UCSD-AML1 (cell line): Measurements from ENCODE around the gene ANLN.
A peak's percentile ranks its signal among the peaks of the same experiment; 100 is the strongest.
"Not testable (repeated sequence)": the region's sequence is repeated elsewhere in the genome, so short reads cannot be mapped to it uniquely, and the experiment has no call there.

Experiments
- DNase-seq: peaks from one replicate; lab custom pipeline; 2025; ENCODE audit not compliant: unreplicated experiment; lab: John Stamatoyannopoulos, UW

The ANLN gene

DNA sequence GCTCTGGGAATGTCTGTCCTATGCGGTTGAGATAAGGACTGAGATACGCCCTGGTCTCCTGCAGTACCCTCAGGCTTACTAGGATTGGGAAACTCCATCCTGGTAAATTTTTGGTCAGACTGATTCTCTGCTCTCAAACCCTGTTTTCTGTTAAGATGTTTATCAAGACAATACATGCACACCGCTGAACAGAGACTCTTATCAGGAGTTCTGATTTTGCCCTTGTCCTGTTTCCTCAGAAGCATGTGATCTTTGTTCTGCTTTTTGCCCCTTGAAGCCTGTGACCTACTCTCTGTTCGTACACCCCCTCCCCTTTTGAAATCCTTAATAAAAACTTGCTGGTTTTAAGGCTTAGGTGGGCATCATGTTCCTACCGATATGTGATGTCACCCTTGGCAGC, 76.3 kb downstream of the ANLN start:
- DNase-seq: not testable (repeated sequence)

DNA sequence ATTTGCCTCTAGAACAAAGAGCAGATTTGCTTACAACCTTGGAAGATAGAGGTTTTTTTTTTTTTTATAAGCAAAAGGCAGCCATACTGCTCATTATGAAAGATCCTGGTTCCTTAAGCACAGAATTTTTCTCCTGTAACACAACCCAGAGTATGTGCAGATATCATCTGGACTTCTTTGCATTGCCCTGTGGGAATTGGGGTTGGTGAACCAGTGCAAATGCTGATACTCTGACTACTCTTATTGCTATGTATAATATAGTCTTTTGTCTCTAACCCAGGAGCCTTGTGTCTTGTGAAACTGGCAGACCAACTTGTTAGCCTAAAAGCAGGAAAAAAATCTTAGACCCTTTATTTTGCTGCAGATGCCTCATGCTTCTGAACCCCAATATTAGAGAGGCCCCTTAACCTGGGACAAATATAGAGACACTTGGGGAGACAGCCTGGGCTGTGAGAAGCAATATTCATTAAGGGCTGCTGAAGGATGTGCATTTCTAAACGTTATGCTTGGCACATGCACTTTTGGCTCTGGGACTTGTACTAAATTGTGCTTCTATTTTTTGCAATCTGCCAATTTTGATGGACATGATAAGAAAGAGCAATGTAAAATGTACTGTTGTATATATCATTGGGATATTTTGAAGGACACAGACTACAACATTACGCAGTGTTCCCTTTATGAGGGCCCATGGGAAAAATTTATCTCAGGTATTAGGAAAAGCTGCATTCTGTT, 78.9 kb downstream of the ANLN start:
- DNase-seq: no peak

DNA sequence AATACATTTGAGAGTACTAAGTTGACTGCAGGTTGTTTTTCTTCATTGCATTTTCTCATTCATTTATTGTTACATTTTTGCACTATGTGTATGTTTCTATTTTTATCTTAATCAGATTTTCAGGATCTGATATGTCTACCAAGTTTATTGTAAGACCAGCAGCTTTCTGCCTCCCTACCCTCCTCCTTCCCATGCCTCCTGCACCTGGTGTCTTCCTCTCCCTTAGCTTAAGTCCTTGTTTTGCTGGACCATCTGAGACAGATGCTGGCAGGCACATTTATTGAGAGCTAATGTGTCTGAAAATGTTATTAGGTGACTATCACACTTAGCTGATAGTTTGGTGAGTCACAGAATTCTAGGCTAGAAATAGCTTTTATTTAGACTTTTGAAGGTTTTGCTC, 79.6 kb downstream of the ANLN start:
- no peak for DNase-seq

DNA sequence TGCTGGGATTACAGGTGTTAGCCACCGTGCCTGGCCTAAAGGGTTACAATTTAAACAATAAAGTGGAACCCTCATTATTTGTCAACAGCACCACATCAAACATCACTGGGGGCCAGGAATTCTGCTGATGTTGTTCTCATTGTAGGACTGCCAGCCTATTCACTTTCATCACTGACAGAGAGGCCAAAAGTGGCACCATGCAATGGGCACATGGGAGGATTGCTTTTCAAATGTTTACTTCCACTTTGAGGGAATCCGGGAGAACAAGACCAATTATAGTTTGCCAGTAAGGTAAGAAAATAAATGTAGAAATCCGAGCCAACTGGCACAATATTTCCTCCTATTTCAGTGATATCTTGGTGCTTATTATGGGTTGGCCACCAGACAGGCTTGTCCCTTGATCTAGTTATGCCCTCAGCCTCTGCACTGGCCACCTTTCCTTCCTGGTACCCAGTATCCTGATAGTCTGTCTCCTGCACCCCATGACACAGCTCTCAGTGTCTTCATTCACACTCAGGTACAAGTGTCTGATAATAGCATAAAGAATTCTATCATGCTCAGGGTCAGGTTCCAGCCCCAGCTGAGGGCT, 82.6 kb downstream of the ANLN start:
- no peak for DNase-seq

DNA sequence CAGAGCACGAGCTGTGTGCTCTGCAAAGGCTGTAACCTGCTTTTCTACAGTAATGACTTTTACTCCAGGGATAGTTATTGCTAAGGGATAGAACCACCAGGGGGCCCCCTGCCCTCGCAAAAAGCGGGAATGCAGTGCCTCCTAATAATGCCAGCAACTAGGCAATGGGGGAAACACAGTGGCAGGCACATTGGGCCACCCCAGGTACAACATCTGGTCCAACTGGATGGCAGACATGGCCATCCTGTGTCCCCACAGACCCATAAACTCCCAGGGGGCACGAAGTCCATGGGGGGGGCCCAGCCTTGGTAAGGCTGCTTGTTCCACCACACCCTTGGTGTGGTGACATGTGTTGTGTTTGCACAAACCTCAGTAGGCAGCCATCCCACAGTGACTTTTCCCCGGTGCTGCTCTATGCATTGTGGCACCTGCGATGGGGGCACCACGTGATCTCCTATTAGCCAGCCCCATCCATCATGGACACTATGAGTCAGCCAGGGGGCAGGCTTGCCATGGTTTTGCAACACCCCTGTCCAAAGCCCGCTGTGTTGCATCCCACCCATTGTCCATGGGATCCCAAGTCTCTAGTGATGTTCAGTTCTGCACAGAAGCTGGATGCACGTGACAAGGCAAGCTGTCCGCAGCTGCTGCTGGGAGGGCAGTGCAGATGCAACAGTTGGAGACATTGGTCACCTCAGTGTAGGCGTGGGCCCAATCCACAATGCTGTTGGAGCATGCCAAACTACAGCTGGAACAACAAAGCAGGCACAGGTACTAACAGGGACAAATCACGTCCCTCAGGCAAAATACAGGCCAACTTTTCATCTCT, 84.0 kb downstream of the ANLN start:
- DNase-seq: peak; percentile 27

DNA sequence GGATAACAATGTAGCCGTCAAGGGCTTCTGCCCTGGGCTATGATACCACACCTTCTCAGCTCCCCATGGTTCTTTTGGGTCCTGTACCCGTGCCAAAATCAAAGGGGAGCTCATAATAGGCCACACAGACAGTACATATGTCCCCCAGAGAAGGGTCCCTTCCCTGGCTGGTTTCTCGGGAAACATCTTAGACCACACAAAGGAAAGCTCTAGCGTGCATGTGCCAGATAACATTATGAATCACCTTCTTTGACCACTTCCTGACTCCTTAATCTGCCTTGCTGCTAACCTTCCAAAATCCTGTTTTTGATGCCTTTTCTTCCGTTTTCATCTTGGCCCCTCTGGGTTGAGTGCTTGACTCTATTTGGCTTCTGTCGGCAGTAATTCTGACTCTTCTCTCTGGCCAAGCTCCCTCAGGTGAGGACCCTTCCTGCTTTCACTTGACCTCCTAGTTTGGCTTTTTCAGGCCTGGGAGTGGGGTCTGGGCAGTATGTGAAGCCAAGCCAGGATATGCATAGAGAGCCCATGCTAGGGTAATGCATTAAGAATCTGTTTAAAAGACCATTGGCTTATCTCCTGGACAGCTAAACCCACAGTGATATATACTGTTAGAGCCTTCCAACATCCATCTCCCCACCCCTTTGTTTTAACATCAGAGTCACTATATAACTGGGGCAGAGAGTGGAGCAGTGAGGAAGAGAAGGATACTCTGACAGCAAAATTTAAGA, 84.8 kb downstream of the ANLN start:
- DNase-seq: peak; percentile 39

DNA sequence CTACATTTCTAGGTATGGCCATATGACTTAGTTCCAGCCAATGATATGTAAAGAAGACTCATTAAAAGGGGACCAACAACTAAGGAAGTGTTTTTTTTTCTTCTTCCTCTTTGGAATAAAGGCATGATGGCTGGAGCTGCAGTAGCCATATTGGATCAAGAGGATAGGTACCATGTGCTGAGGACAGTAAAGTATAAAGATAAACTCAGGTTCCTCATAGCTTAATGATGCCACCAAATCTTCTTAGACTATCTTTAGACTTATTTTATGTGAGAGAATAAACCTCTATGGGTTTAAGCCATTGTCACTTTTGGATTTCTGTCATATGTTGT, 85.3 kb downstream of the ANLN start:
- DNase-seq: no peak

DNA sequence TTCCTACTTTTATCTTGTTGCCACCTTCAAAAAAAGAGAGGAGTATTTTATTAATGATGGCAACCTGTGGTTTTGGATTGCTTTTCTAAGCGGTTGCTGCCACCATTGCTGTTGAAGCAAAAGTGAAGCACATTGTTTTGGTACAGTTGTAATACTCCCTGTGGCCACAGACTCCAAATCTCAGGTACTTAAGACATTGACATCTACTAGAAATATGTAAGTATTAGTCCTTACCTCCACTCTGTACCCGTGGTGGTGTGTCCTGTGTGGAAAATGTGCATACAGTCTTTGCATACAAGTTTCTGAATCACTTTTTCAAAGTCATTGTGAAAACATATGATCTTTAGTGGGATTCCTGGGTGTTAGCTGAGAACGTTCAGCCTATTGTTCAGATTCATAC, 85.7 kb downstream of the ANLN start:
- DNase-seq: no peak

DNA sequence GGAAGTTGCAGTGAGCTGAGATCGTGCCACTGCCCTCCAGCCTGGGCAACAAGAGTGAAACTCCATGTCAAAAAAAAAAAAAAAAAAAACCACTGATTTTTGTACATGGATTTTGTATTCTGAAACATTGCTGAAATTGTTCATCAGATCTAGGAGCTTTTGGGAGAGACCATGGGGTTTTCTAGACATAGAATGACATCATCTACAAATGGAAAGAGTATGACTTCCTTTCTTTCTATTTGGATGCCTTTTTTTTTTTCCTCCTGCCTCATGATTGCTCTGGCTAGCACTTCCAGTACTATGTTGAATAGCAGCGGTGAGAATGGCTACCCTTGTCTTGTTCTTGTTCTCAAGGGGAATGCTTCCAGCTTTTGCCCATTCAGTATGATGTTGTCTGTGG, 89.1 kb downstream of the ANLN start:
- DNase-seq: no peak

DNA sequence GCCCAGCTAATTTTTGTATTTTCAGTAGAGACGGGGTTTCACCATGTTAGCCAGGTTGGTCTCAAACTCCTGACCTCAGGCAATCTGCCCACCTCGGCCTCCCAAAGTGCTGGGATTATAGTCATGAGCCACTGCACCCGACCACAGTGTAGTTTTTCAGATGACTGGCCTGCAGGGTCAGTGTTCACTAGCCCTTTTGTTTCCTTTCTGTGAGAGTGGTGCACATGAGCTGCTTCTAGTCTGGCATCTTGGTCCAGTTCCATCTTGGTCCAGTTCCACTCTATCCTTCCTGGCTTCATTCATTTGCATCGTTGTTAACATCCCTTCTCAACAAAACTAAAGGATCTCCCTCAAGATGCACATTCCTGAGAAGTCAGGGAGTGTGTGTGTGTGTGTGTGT, 94.2 kb downstream of the ANLN start:
- DNase-seq: not testable (repeated sequence)

DNA sequence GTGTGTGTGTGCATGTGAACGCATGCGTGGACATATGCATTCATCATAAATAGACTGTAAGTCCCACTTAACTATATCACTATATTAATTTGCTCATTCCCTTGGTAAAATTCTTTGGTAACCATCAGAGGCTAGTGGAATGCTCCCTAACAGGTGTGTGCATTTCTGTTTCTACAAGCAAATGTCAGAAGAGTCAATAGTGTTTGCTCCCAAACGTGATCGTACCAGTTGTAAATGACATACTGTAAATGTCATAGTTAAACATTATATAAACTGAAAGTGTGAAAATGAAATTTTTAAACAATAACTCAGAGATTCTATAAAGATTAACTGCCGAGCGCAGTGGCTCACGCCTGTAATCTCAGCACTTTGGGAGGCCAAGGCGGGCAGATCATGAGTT, 94.6 kb downstream of the ANLN start:
- DNase-seq: no peak

DNA sequence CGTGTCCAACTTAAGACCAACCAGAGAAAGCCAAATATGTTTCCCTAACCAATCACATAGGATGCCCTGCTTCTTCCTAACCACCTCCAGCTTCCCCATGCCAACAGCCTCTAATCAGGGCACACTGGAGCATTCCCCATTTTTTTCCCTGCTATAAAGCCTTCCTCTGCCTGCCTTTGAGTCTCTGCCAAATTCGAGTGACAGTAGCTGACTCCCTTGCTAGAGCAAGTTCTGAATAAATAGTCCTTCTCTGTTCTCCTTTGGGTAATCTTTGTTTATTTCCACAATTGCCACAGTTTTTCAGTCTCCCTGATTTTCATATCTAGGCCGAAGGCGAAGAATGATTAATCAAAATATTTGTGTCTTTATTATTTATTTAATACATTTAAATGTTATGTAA, 96.7 kb downstream of the ANLN start:
- DNase-seq: no peak

DNA sequence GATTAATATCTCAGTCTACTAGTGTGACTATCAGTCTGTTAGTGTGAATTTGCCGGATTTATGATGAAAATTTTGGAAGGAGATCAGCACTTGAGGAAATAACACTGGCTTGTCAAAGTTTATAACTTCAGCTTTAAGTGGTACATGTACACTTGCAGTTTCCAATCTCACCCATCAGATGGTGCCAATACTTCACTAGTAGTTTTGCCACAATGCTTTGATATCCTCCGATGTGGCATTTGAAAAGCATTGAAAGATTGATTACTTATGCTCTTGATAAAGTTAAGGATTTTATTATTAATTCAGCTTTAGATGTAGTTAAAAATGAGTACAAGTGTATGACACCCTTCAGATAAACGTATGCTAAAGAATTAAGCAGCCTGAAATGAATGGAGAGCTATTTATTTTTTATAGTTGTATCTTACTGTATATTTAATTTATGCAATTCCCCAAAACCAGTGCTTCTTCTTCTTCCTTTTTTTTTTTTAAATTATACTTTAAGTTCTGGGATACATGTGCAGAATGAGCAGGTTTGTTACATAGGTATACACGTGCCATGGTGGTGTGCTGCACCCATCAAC, 98.2 kb downstream of the ANLN start:
- no peak for DNase-seq

DNA sequence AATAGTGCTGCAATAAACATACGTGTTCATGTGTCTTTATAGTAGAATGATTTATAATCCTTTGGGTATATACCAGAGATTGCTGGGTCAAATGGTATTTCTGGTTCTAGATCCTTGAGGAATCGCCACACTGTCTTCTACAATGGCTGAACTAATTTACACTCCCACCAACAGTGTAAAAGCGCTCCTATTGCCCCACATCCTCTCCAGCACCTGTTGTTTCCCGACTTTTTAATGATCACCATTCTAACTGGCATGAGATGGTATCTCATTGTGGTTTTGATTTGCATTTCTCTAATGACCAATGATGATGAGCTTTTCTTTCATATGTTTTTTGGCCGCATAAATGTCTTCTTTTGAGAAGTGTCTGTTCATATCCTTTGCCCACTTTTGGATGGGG, 99.0 kb downstream of the ANLN start:
- DNase-seq: not testable (repeated sequence)

DNA sequence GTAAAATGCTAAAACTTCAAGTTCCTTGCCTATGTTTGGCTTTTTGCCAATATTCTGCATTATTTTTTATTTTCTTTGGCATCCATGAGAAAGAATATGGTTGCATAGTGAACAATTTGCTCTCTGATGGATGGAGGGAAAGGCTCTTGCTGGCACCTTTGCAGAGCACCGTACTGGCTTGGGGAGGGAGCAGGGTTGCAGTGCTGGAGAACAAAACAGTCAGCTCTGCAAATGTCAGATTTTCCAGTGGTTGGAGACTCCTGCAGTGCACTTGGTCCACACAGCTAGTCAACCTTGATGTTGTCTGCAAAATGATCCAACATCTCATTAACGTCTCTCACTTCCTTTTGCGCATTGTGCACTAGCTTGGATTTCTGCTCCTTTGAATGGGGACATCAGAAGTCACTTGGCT, 100.8 kb downstream of the ANLN start:
- no peak for DNase-seq

DNA sequence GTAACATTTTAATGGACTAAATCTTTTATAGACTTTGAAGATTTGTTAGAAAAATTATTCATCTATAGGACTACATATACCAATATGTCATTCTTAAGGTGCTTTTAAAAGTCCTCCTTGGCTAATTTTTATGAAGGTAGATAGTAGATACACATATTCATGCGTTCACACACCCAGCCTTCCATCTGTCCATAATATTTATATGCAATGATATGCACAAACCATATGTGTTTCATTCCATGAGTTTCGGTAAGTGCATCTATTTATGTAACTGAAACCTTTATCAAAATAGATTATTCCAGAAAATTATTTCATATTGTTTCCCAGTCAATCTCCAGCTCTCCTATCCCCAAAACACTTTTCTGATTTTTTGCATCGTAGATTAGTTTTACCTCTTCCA, 101.7 kb downstream of the ANLN start:
- DNase-seq: no peak

DNA sequence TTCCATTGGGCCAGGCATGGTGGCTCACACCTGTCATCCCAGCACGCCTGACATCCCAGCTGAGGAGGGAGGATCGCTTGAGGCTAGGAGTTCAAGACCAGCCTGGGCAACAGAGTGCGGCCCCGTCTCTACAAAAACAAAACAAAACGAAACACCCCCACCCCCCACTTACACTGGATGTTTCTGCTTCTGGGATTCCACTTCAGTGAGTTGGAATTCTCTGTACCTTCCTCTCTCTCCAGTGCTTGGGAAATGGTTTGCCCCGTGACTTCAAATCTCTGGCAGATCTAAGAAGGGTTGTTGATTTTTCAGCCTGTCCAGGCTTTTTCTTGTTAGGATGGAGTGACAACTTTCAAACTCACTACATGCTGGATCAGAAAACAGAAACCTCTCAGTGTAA, 106.9 kb downstream of the ANLN start:
- no peak for DNase-seq

DNA sequence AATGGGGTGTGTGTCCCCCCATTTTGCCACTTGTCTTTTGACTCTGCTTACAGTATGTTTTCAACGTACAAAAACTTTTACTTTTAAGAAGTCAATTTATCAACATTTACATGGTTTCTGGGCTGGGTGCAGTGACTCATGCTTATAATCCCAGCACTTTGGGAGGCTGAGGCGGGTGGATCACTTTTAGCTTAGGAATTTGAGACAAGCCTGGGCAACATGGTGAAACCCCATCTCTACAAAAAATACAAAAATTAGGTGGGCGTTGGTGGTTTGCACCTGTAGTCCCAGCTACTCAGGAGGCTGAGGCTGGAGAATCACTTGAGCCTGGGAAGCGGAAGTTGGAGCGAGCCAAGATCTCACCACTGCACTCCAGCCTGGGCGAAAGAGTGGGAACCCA, 107.5 kb downstream of the ANLN start:
- DNase-seq: not testable (repeated sequence)

DNA sequence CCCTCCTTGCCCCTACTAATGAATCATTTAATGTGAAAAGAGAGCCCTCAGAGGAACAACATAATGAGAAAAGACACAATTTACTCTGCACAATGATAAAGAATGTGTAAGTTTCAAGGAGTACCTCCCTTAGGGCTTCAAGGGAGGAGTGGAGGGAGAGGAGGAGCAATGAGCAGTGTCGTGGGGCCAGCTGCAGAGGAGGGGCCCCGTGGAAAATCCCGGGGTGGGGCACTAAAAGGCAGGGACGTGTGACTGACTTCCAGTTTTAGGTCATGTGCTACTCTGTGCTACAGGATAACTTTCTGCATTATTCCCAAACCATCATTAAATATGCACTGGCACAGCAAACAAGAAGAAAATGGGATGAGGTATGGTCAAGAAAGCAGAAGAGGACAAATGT, 108.1 kb downstream of the ANLN start:
- DNase-seq: no peak
